CD4-positive, alpha-beta T cell (primary cell): ENCODE data around the gene REXO4. TPM values are rescaled to one million over a fixed set of nuclear protein-coding genes. Genes with fewer than 3 reads are reported as not detected.

Experiments
- ATAC-seq: fragments of 200-7000 bp; cut with Tn5 transposase; one replicate; pipeline ENCODE4 v1.10.0; 2022; ENCODE audit warnings: mild to moderate bottlenecking; ENCODE audit not compliant: poor library complexity
- CTCF ChIA-PET: fragments of 350-600 bp; sonication (Branson Sonifier 250); formaldehyde crosslinking; loops from one replicate; lab custom pipeline; 2021; ENCODE audit warnings: antibody characterized with exemption, inconsistent platforms; lab: Charles Lee
- POLR2A ChIA-PET: fragments of 350-600 bp; sonication (Branson Sonifier 250); formaldehyde crosslinking; loops from one replicate; lab custom pipeline; 2021; ENCODE audit warnings: antibody characterized with exemption, inconsistent platforms; lab: Charles Lee
- DNase-seq, 14 experiments: peaks; one replicate each; pipeline ENCODE4 v3.0.0-alpha.2; 2013 to 2020; ENCODE audit warnings: mixed read lengths in 2 of 14
- H3K27ac ChIP-seq, 2 donors: one replicate each; pipeline versions ENCODE4 v1.5.1 to v1.7.0; 2013; ENCODE audit warnings: low read length in 2 of 2, low read depth in 1 of 2, mild to moderate bottlenecking in 1 of 2
- H3K27me3 ChIP-seq, 2 experiments: 1 replicate in 1 of 2; 2 replicates in 1 of 2; pipeline versions ENCODE4 v1.6.1 to v1.7.0; 2013; ENCODE audit warnings: low read length in 2 of 2, control low read depth in 1 of 2, mild to moderate bottlenecking in 1 of 2, moderate library complexity in 1 of 2; ENCODE audit not compliant: insufficient read depth in 2 of 2, control insufficient read depth in 1 of 2
- H3K36me3 ChIP-seq: one replicate; pipeline ENCODE4 v1.6.1; 2013; ENCODE audit warnings: low read length, control low read depth; ENCODE audit not compliant: insufficient read depth
- H3K4me1 ChIP-seq: one replicate; pipeline ENCODE4 v1.6.1; 2013; ENCODE audit warnings: low read length, control low read depth; ENCODE audit not compliant: insufficient read depth
- H3K4me3 ChIP-seq: one replicate; pipeline ENCODE4 v1.5.1; 2013; ENCODE audit warnings: mild to moderate bottlenecking, low read length, moderate library complexity
- H3K9me3 ChIP-seq, 2 experiments: 1 replicate in 1 of 2; 2 replicates in 1 of 2; pipeline versions ENCODE4 v1.6.1 to v1.7.0; 2013; ENCODE audit warnings: low read length in 2 of 2, mild to moderate bottlenecking in 2 of 2, control low read depth in 1 of 2, moderate library complexity in 1 of 2; ENCODE audit not compliant: control insufficient read depth in 1 of 2, insufficient read depth in 1 of 2
- H3K27ac Mint-ChIP-seq: one replicate; pipeline ENCODE4 v1.8.0; 2020; ENCODE audit warnings: mixed read lengths
- H3K27me3 Mint-ChIP-seq: one replicate; pipeline ENCODE4 v1.8.0; 2021; ENCODE audit warnings: mixed read lengths
- H3K36me3 Mint-ChIP-seq: one replicate; pipeline ENCODE4 v1.8.0; 2021; ENCODE audit warnings: low read depth, mixed read lengths
- H3K4me1 Mint-ChIP-seq: one replicate; pipeline ENCODE4 v1.8.0; 2021; ENCODE audit warnings: low read depth, mixed read lengths
- H3K4me3 Mint-ChIP-seq: one replicate; pipeline ENCODE4 v1.8.0; 2020; ENCODE audit warnings: mild to moderate bottlenecking, mixed read lengths
- H3K9me3 Mint-ChIP-seq: one replicate; pipeline ENCODE4 v1.8.0; 2020; ENCODE audit warnings: mixed read lengths
- intact Hi-C, 2 experiments: fragments of 100-400 bp; cut with DNase I in 1 of 2; cut with micrococcal nuclease in 1 of 2; formaldehyde crosslinking; loops; one replicate each; pipeline versions ENCODE4 v1.15.1 to v1.9.0; 2023 to 2025; cut with DNase I, micrococcal nuclease
- total RNA-seq, 174 experiments: library from RNA in 2 of 174; stranded (reverse) in 2 of 174; gene quantifications; one replicate each; pipeline ENCODE4 v1.2.3 and lab custom pipeline; 2021 to 2026
- TF ChIP-seq, protein P1 (sequence below): fragments of 200-600 bp; IDR thresholded peaks from one replicate; pipeline ENCODE4 v1.8.0; 2022; ENCODE audit warnings: antibody characterized with exemption, mild to moderate bottlenecking

REXO4 gene
- total RNA-seq, 2 experiments from 2014 or later = 17.3 to 18.5 TPM

DNA sequence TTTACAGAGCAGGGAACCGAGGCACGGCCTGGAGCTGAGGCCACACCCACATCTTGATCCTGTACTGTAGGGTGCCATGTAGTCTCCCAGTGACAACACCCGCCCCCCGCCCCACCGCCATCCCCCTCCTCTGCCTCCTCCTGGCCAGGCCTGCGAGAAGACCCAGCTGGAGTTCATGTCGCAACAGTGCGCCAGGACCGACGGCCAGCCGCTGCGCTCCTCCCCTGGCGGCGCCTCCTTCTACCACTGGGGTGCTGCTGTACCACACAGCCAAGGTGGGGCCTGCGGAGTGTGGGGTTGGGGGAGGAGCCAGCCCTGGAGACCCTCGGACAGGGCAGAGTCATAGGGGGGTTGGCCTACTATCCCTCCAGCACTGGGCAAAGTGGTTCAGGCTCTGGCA, 18.9 kb upstream of the REXO4 start:
- Histone ChIP-seq H3K4me3 (no peak overlapping the region), H3K27ac (no peak overlapping the region), H3K36me3 (no peaks in the 10 kb centered on the region), H3K4me1 (no peaks in the 10 kb centered on the region), H3K27me3 (no peaks in the 10 kb centered on the region), H3K9me3 (no peaks in the 10 kb centered on the region)
- Mint-ChIP-seq H3K27me3 (no peaks in the 10 kb centered on the region), H3K4me1 (no peaks in the 10 kb centered on the region), H3K9me3 (no peaks in the 10 kb centered on the region), H3K4me3 (no peak overlapping the region), H3K27ac (no peak overlapping the region), H3K36me3 (no peaks in the 10 kb centered on the region)
- TF ChIP-seq, protein P1, sequence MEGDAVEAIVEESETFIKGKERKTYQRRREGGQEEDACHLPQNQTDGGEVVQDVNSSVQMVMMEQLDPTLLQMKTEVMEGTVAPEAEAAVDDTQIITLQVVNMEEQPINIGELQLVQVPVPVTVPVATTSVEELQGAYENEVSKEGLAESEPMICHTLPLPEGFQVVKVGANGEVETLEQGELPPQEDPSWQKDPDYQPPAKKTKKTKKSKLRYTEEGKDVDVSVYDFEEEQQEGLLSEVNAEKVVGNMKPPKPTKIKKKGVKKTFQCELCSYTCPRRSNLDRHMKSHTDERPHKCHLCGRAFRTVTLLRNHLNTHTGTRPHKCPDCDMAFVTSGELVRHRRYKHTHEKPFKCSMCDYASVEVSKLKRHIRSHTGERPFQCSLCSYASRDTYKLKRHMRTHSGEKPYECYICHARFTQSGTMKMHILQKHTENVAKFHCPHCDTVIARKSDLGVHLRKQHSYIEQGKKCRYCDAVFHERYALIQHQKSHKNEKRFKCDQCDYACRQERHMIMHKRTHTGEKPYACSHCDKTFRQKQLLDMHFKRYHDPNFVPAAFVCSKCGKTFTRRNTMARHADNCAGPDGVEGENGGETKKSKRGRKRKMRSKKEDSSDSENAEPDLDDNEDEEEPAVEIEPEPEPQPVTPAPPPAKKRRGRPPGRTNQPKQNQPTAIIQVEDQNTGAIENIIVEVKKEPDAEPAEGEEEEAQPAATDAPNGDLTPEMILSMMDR = no peak
- ChIA-PET CTCF (no interaction called here), POLR2A (no interaction called here)
- intact Hi-C loops = no loop called here
- no peak for ATAC-seq
- no peak for DNase-seq

DNA sequence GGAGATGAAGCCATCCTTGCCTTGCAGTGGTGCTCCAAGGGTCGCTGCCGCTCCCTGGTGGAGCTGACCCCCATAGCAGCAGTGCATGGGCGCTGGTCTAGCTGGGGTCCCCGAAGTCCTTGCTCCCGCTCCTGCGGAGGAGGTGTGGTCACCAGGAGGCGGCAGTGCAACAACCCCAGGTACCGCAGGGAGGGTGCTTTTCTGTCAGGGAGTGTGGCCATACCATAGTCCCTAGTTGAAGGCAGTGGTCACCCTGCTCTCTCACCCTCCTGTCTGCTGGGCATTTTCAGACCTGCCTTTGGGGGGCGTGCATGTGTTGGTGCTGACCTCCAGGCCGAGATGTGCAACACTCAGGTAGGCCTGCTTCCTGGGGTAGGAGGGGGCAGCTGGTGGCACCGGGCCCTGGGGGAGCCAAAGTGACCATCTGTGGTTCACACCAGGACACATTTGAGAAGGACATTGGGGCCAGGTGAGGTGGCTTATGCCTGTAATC, 15.6 kb upstream of the REXO4 start:
- CTCF ChIA-PET = no interaction called here

DNA sequence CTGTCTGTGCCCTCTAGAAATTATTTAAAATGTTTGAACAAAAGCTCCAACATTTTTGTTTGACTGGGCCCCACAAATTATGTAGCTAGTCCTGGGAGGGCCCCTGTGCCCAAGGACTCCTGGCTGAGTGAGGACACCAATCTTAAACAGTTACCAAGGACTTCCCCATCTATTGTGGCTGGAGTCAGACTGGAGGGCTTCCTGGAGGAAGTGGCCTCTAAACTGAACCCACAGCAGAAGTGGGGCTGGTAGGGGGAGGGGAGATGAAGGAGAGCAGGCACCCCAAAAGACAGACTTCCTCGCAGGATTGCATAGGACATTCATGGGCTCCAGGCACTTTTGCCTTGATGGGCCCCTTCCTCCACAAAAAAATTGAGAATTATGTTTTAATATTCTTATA, 12.4 kb upstream of the REXO4 start:
- POLR2A ChIA-PET = no interaction called here

More for the DNA sequence above, 15.6 kb upstream of the REXO4 start:
- Mint-ChIP-seq H3K9me3 (no peaks in the 10 kb centered on the region), H3K4me3 (no peak overlapping the region), H3K27me3 (peaks cover 6% of the 10 kb centered on the region), H3K36me3 (no peaks in the 10 kb centered on the region), H3K4me1 (no peaks in the 10 kb centered on the region), H3K27ac (no peak overlapping the region)
- no peak for ATAC-seq
- POLR2A ChIA-PET = no interaction called here
- no peak overlapping the region for H3K27ac ChIP-seq
- no peak for DNase-seq
- no peak overlapping the region for H3K4me3 ChIP-seq
- TF ChIP-seq, protein P1 = no peak
- no peaks in the 10 kb centered on the region for H3K4me1 ChIP-seq
- H3K9me3 ChIP-seq = no peaks in the 10 kb centered on the region
- peaks cover 3 to 4% of the 10 kb centered on the region in 2 experiments for H3K27me3 ChIP-seq
- H3K36me3 ChIP-seq = no peaks in the 10 kb centered on the region
- intact Hi-C loops = no loop called here

More for the DNA sequence above, 12.4 kb upstream of the REXO4 start:
- H3K4me1 ChIP-seq = peaks cover 5% of the 10 kb centered on the region
- no peak overlapping the region for H3K4me3 ChIP-seq
- H3K27me3 ChIP-seq = peaks cover 17 to 27% of the 10 kb centered on the region in 2 experiments
- H3K36me3 ChIP-seq = no peaks in the 10 kb centered on the region
- ATAC-seq = no peak
- Mint-ChIP-seq H3K36me3 (no peaks in the 10 kb centered on the region), H3K27me3 (peaks cover 27% of the 10 kb centered on the region), H3K4me3 (no peak overlapping the region), H3K4me1 (peaks cover 12% of the 10 kb centered on the region), H3K9me3 (no peaks in the 10 kb centered on the region), H3K27ac (no peak overlapping the region)
- no peak overlapping the region for H3K27ac ChIP-seq
- CTCF ChIA-PET = no interaction called here
- TF ChIP-seq, protein P1 = no peak
- H3K9me3 ChIP-seq = peaks cover 0 to 11% of the 10 kb centered on the region in 2 experiments
- intact Hi-C loops = no loop called here
- DNase-seq = no peak
